ENCODE measurements around the gene CSRP1.

DNA sequence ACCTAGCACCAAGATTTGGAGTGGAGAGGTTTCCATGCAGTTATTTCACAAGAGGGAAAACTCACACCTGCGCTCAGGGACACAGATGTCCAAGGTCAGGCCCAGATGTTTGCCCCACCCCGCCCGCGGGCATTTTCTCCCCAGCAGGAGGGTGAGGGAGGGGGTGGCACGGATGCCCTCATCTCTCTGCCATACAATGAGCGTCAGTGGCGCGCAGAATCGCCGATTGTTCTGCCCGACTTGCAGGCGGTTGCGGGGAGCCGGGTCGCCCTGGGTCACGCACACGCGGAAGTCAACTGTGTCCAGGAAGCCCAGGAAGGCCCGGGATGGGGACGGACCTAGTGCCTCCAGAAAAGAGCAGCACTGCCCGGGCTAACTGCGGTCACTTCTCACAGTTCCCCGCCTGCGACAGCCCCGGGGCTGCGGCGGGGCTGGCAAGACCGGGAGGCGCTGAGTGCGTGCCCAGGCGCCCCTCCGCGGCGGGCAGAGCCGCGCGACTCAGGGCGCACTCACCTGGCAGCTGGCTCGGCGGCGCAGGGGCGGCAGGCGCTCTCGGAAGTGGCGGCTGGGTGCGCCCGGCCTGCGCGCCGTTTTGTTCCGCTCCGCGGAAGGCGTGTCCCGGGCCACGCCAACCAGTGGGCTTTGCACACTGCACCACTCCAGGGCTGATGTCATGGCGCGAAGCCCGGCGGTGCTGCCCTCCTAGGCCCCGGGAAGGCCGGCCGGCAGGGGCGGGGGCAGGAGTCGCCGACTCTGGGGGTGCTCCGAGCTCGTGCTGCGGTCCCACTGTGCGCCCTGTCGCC, at the start of gene CSRP1:
- TF ChIP-seq, protein P1, sequence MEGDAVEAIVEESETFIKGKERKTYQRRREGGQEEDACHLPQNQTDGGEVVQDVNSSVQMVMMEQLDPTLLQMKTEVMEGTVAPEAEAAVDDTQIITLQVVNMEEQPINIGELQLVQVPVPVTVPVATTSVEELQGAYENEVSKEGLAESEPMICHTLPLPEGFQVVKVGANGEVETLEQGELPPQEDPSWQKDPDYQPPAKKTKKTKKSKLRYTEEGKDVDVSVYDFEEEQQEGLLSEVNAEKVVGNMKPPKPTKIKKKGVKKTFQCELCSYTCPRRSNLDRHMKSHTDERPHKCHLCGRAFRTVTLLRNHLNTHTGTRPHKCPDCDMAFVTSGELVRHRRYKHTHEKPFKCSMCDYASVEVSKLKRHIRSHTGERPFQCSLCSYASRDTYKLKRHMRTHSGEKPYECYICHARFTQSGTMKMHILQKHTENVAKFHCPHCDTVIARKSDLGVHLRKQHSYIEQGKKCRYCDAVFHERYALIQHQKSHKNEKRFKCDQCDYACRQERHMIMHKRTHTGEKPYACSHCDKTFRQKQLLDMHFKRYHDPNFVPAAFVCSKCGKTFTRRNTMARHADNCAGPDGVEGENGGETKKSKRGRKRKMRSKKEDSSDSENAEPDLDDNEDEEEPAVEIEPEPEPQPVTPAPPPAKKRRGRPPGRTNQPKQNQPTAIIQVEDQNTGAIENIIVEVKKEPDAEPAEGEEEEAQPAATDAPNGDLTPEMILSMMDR (IDR thresholded peaks at IDR 0.05), result no peak
- TF ChIP-seq SIN3A (IDR thresholded peaks at IDR 0.05; ENCODE audit: borderline replicate concordance, insufficient read depth, low read depth, low read length), result peak; percentile 88; the same call in 1 of the 2 replicates
- peak; percentile 63 for TF ChIP-seq POLR2AphosphoS5 (IDR thresholded peaks at IDR 0.05; ENCODE audit: low read depth, low read length)

All from Panc1 (cell line).